WTC11 (cell line): ENCODE data around the gene GLB1L2. TPM values are rescaled to one million over a fixed set of nuclear protein-coding genes. Genes with fewer than 3 reads are reported as not detected.

Source experiments
- ATAC-seq: fragments of 200-7000 bp; cut with Tn5 transposase; 2 replicates; pipeline ENCODE4 v1.10.0; 2021; ENCODE audit warnings: mild to moderate bottlenecking, moderate library complexity
- CTCF ChIA-PET: fragments of 300-600 bp; sonication (Branson Sonifier 250); formaldehyde crosslinking; loops from one replicate; lab custom pipeline; 2021; ENCODE audit warnings: antibody characterized with exemption; lab: Charles Lee
- POLR2A ChIA-PET: fragments of 350-600 bp; sonication (Branson Sonifier 250); formaldehyde crosslinking; loops from one replicate; lab custom pipeline; 2021; ENCODE audit warnings: antibody characterized with exemption; lab: Charles Lee
- DNase-seq: peaks from one replicate; pipeline ENCODE4 v3.0.0; 2021; ENCODE audit warnings: low spot score
- H3K27ac Mint-ChIP-seq: 2 replicates; pipeline ENCODE4 v1.8.0; 2021; ENCODE audit warnings: mixed read lengths
- H3K27me3 Mint-ChIP-seq: 2 replicates; pipeline ENCODE4 v1.8.0; 2021; ENCODE audit warnings: low read depth, mild to moderate bottlenecking, moderate library complexity, mixed read lengths
- H3K36me3 Mint-ChIP-seq: 2 replicates; pipeline ENCODE4 v1.8.0; 2021; ENCODE audit warnings: mixed read lengths
- H3K4me1 Mint-ChIP-seq: 2 replicates; pipeline ENCODE4 v1.8.0; 2022; ENCODE audit warnings: mixed read lengths
- H3K4me3 Mint-ChIP-seq: 2 replicates; pipeline ENCODE4 v1.8.0; 2021; ENCODE audit warnings: mild to moderate bottlenecking, moderate library complexity, mixed read lengths
- H3K9me3 Mint-ChIP-seq: 2 replicates; pipeline ENCODE4 v1.8.0; 2021; ENCODE audit warnings: mixed read lengths
- ATF6 ChIP-seq: sonication (generic); formaldehyde crosslinking; IDR thresholded peaks from 2 replicates; pipeline ENCODE4 v1.8.1; 2023; ENCODE audit warnings: mild to moderate bottlenecking, missing genetic modification reagents
- CDX4 ChIP-seq: fragments of 250-450 bp; sonication (Bioruptor Pico); IDR thresholded peaks from 2 replicates; pipeline ENCODE4 v1.9.0; 2021; ENCODE audit warnings: moderate library complexity, mild to moderate bottlenecking, inconsistent platforms, borderline replicate concordance
- CREB1 ChIP-seq: sonication (generic); formaldehyde crosslinking; IDR thresholded peaks from 2 replicates; pipeline ENCODE4 v1.8.0; 2023; ENCODE audit warnings: mild to moderate bottlenecking, missing genetic modification reagents
- E2F4 ChIP-seq: sonication (generic); formaldehyde crosslinking; IDR thresholded peaks from 2 replicates; pipeline ENCODE4 v1.8.1; 2022; ENCODE audit warnings: low read depth, mild to moderate bottlenecking, moderate library complexity, missing genetic modification reagents, borderline replicate concordance
- ESRRA ChIP-seq: sonication (generic); formaldehyde crosslinking; IDR thresholded peaks from 2 replicates; pipeline ENCODE4 v1.8.1; 2022; ENCODE audit warnings: mild to moderate bottlenecking, missing genetic modification reagents, borderline replicate concordance
- FOXK1 ChIP-seq: sonication (generic); formaldehyde crosslinking; IDR thresholded peaks from 2 replicates; pipeline ENCODE4 v1.8.0; 2022; ENCODE audit warnings: mild to moderate bottlenecking, moderate library complexity, missing genetic modification reagents
- FOXP4 ChIP-seq: sonication (generic); formaldehyde crosslinking; IDR thresholded peaks from 2 replicates; pipeline ENCODE4 v1.8.0; 2022; ENCODE audit warnings: mild to moderate bottlenecking, missing genetic modification reagents
- KAT7 ChIP-seq: sonication (generic); formaldehyde crosslinking; IDR thresholded peaks from 2 replicates; pipeline ENCODE4 v1.8.1; 2023; ENCODE audit warnings: missing genetic modification reagents, mild to moderate bottlenecking, borderline replicate concordance
- MAX ChIP-seq: sonication (generic); formaldehyde crosslinking; IDR thresholded peaks from 2 replicates; pipeline ENCODE4 v1.8.0; 2022; ENCODE audit warnings: mild to moderate bottlenecking, missing genetic modification reagents
- NFE2L1 ChIP-seq: sonication (generic); formaldehyde crosslinking; IDR thresholded peaks from 2 replicates; pipeline ENCODE4 v1.8.1; 2023; ENCODE audit warnings: missing genetic modification reagents
- SMAD3 ChIP-seq: sonication (generic); formaldehyde crosslinking; IDR thresholded peaks from 2 replicates; pipeline ENCODE4 v1.8.0; 2022; ENCODE audit warnings: missing genetic modification reagents, mild to moderate bottlenecking, borderline replicate concordance
- STAT6 ChIP-seq: sonication (generic); formaldehyde crosslinking; conservative IDR thresholded peaks from 2 replicates; pipeline ENCODE4 v1.8.1; 2023; ENCODE audit warnings: mild to moderate bottlenecking, low read depth, missing genetic modification reagents, moderate library complexity
- ZNF263 ChIP-seq: sonication (generic); formaldehyde crosslinking; IDR thresholded peaks from 2 replicates; pipeline ENCODE4 v1.8.1; 2022; ENCODE audit warnings: low read depth, mild to moderate bottlenecking, moderate library complexity, missing genetic modification reagents
- ZNF396 ChIP-seq: fragments of 250-450 bp; sonication (Bioruptor Pico); IDR thresholded peaks from 2 replicates; pipeline ENCODE4 v1.8.0; 2021; ENCODE audit warnings: mild to moderate bottlenecking, moderate library complexity, borderline replicate concordance
- ZNF425 ChIP-seq: fragments of 250-450 bp; sonication (Bioruptor Pico); conservative IDR thresholded peaks from 2 replicates; pipeline ENCODE4 v1.9.0; 2021; ENCODE audit warnings: mild to moderate bottlenecking
- ZNF671 ChIP-seq: fragments of 250-450 bp; sonication (Bioruptor Pico); IDR thresholded peaks from 2 replicates; pipeline ENCODE4 v1.8.0; 2021; ENCODE audit warnings: mild to moderate bottlenecking
- total RNA-seq: library from RNA; stranded (reverse); gene quantifications from 3 replicates; pipeline ENCODE4 v1.2.3, GENCODE V29; 2021

GLB1L2 gene
- total RNA-seq, 1 experiment from 2014 or later, result 6.0 TPM

GRCh38 chr11:134407923-134408322 is 76.1 kb downstream of the GLB1L2 start (continued):
- TF ChIP-seq ZNF671 (CRISPR knock-in tag) (no peak), FOXP4 (CRISPR knock-in tag) (no peak), CDX4 (CRISPR knock-in tag) (no peak), FOXK1 (CRISPR knock-in tag) (no peak)
- TF ChIP-seq, all 79 proteins: peak for 0

- no peaks in the 10 kb centered on the region for H3K9me3 Mint-ChIP-seq
- peaks cover 19% of the 10 kb centered on the region for H3K27me3 Mint-ChIP-seq
- ATAC-seq (no peak), DNase-seq (no peak)
- POLR2A ChIA-PET, result interaction anchor here (0.6 to 0.7 kb wide), 2 partner anchors 24 to 317 kb away, joined by 3 read pairs; no protein-coding TSS in a partner anchor
- no peak overlapping the region for H3K27ac Mint-ChIP-seq
- H3K36me3 Mint-ChIP-seq, result no peaks in the 10 kb centered on the region
- peaks cover 48% of the 10 kb centered on the region for H3K4me1 Mint-ChIP-seq
- peak overlapping the region; percentile 73; the same call in 1 of the 2 replicates for H3K4me3 Mint-ChIP-seq
- CTCF ChIA-PET, result interaction anchor here (0.7 to 1.7 kb wide), 3 partner anchors 18 to 148 kb away, joined by 3 to 5 read pairs (median 4); no protein-coding TSS in a partner anchor
- TF ChIP-seq ZNF263 (CRISPR knock-in tag) (no peak), FOXP4 (CRISPR knock-in tag) (no peak), NFE2L1 (CRISPR knock-in tag) (no peak), STAT6 (CRISPR knock-in tag) (no peak), KAT7 (CRISPR knock-in tag) (no peak), SMAD3 (no peak), MAX (CRISPR knock-in tag) (no peak), ESRRA (CRISPR knock-in tag) (no peak), CREB1 (CRISPR knock-in tag) (no peak), E2F4 (no peak), ZNF396 (no peak), ZNF425 (no peak), ATF6 (CRISPR knock-in tag) (no peak)
Measured at GRCh38 chr11:134409552-134410429, 78.0 kb downstream of the GLB1L2 start.
